Tibial nerve (tissue), 4 donors: ENCODE measurements around the gene TMEM201. TPM values are rescaled to one million over a fixed set of nuclear protein-coding genes. Genes with fewer than 3 reads are reported as not detected.
"Not testable (repeated sequence)": the region's sequence is repeated elsewhere in the genome, so short reads cannot be mapped to it uniquely, and the experiment has no call there.

Experiments used
- DNase-seq, 2 donors: peaks; one replicate each; pipeline ENCODE4 v3.0.0-alpha.2; 2019; ENCODE audit warnings: low spot score in 2 of 2
- H3K27ac ChIP-seq, 4 donors: fragments of 200-600 bp; sonication (generic) in 3 of 4; one replicate each; pipeline ENCODE4 v1.5.1; 2017 to 2019; ENCODE audit warnings: mild to moderate bottlenecking in 1 of 4
- H3K27me3 ChIP-seq, 2 donors: fragments of 200-600 bp; sonication (generic) in 1 of 2; one replicate each; pipeline versions ENCODE4 v1.5.1 to v1.6.0; 2017 to 2019
- H3K36me3 ChIP-seq, 3 donors: fragments of 200-600 bp; sonication (generic); one replicate each; pipeline ENCODE4 v1.5.1; 2018 to 2019
- H3K4me1 ChIP-seq, 4 donors: fragments of 200-600 bp; sonication (generic) in 3 of 4; one replicate each; pipeline ENCODE4 v1.5.1; 2017 to 2019
- H3K4me3 ChIP-seq, 4 donors: fragments of 200-600 bp; sonication (generic) in 3 of 4; one replicate each; pipeline ENCODE4 v1.5.1; 2017 to 2019; ENCODE audit warnings: mild to moderate bottlenecking in 1 of 4, moderate library complexity in 1 of 4
- H3K9me3 ChIP-seq, 4 donors: fragments of 200-600 bp; sonication (generic) in 3 of 4; one replicate each; pipeline ENCODE4 v1.5.1; 2017 to 2019
- CTCF ChIP-seq, 5 experiments: fragments of 200-600 bp in 3 of 5; fragments of 450-650 bp in 2 of 5; sonication (generic) in 3 of 5; IDR thresholded peaks; one replicate each; pipeline ENCODE4 v1.5.1; 2016 to 2019; ENCODE audit warnings: antibody characterized with exemption in 5 of 5, mild to moderate bottlenecking in 3 of 5, moderate library complexity in 2 of 5
- EP300 ChIP-seq, 2 donors: sonication (generic); formaldehyde crosslinking; IDR thresholded peaks; one replicate each; pipeline ENCODE4 v1.6.1; 2017; ENCODE audit warnings: antibody characterized with exemption in 2 of 2, mild to moderate bottlenecking in 1 of 2
- POLR2A ChIP-seq, 2 donors: fragments of 450-650 bp; IDR thresholded peaks; one replicate each; pipeline ENCODE4 v1.6.1; 2017; ENCODE audit warnings: antibody characterized with exemption in 2 of 2, mild to moderate bottlenecking in 2 of 2, moderate library complexity in 2 of 2
- WGBS, 2 donors: methylation state at CpG; one replicate each; pipeline ENCODE4 v1.1.5; 2018; 5-methylcytosine and 5-hydroxymethylcytosine counted together
- total RNA-seq, 4 donors: library from RNA; depleted of rRNA; stranded (reverse); fragments of >200 nt; gene quantifications; one replicate each; pipeline ENCODE4 v1.1.0, GENCODE V29; 2016

The TMEM201 gene
- total RNA-seq, 4 donors from 2014 or later, result 11.8 to 22.8 (median 16.3) TPM

- H3K4me3 ChIP-seq, result no peak overlapping the region
- peaks cover 0 to 17% (median 0%) of the 10 kb centered on the region in 4 donors for H3K4me1 ChIP-seq
- WGBS, 2 donors, result 15 to 22% methylated on average over 3 of the region's 3 CpGs
- H3K9me3 ChIP-seq, result peaks cover 0 to 4% (median 0%) of the 10 kb centered on the region in 4 donors
- DNase-seq, result no peak
- H3K27me3 ChIP-seq, result no peaks in the 10 kb centered on the region
- peaks cover 0 to 35% (median 0%) of the 10 kb centered on the region in 3 donors for H3K36me3 ChIP-seq
- TF ChIP-seq POLR2A (IDR thresholded peaks at IDR 0.05), result no peak
- TF ChIP-seq CTCF (IDR thresholded peaks at IDR 0.05), result no peak
- peak in 1 of 2 donors; percentile 50 for TF ChIP-seq EP300 (IDR thresholded peaks at IDR 0.05)
- H3K27ac ChIP-seq, result no peak overlapping the region
These were observed 27.3 kb upstream of the TMEM201 start for GRCh38 chr1:9561429-9561828.

GRCh38 chr1:9569267-9569666, 19.4 kb upstream of the TMEM201 start:
- H3K27me3 ChIP-seq, result no peaks in the 10 kb centered on the region
- whole genome bisulfite sequencing, 2 donors, result 70 to 86% methylated on average over 1 of the region's 1 CpG
- H3K4me1 ChIP-seq, result no peaks in the 10 kb centered on the region
- H3K27ac ChIP-seq, result no peak overlapping the region
- no peak overlapping the region for H3K4me3 ChIP-seq
- DNase-seq, result no peak
- peaks cover 0 to under 1% (median 0%) of the 10 kb centered on the region in 4 donors for H3K9me3 ChIP-seq
- H3K36me3 ChIP-seq, result peaks cover 0 to 32% (median 0%) of the 10 kb centered on the region in 3 donors
- no peak for TF ChIP-seq POLR2A (IDR thresholded peaks at IDR 0.05)

- not testable (repeated sequence) for H3K27ac ChIP-seq, H3K27me3 ChIP-seq, H3K4me3 ChIP-seq, H3K9me3 ChIP-seq, H3K4me1 ChIP-seq, DNase-seq
- H3K36me3 ChIP-seq, result peaks cover 0 to 31% (median 0%) of the 10 kb centered on the region in 3 donors
- 78 to 82% methylated on average over 16 of the region's 16 CpGs for WGBS, 2 donors
These were observed 17.7 kb upstream of the TMEM201 start for GRCh38 chr1:9570886-9571529.

GRCh38 chr1:9573723-9574122, 15.0 kb upstream of the TMEM201 start:
- WGBS, 2 donors, result 56 to 57% methylated on average over 2 of the region's 2 CpGs
- H3K36me3 ChIP-seq, result peaks cover 0 to 42% (median 0%) of the 10 kb centered on the region in 3 donors
- peak in 3 of 5 experiments; percentile 11 to 21 (median 13) for TF ChIP-seq CTCF (IDR thresholded peaks at IDR 0.05)
- TF ChIP-seq EP300 (IDR thresholded peaks at IDR 0.05), result no peak
- TF ChIP-seq POLR2A (IDR thresholded peaks at IDR 0.05), result no peak

GRCh38 chr1:9575486-9575885, 13.2 kb upstream of the TMEM201 start:
- WGBS, 2 donors, result 90 to 91% methylated on average over 6 of the region's 6 CpGs
- no peaks in the 10 kb centered on the region for H3K9me3 ChIP-seq
- no peak for TF ChIP-seq CTCF (IDR thresholded peaks at IDR 0.05)
- no peak for TF ChIP-seq EP300 (IDR thresholded peaks at IDR 0.05)
- no peak for TF ChIP-seq POLR2A (IDR thresholded peaks at IDR 0.05)
- H3K27me3 ChIP-seq, result no peaks in the 10 kb centered on the region
- H3K4me1 ChIP-seq, result no peaks in the 10 kb centered on the region
- H3K4me3 ChIP-seq, result no peak overlapping the region
- no peak overlapping the region for H3K27ac ChIP-seq
- H3K36me3 ChIP-seq, result peaks cover 0 to 59% (median 0%) of the 10 kb centered on the region in 3 donors
- DNase-seq, result no peak

More at GRCh38 chr1:9573723-9574122, 15.0 kb upstream of the TMEM201 start:
- no peak overlapping the region for H3K4me3 ChIP-seq
- no peaks in the 10 kb centered on the region for H3K4me1 ChIP-seq
- no peaks in the 10 kb centered on the region for H3K9me3 ChIP-seq
- no peak overlapping the region for H3K27ac ChIP-seq
- H3K27me3 ChIP-seq, result no peaks in the 10 kb centered on the region
- no peak for DNase-seq

- Histone ChIP-seq H3K27ac (no peak overlapping the region), H3K27me3 (no peaks in the 10 kb centered on the region), H3K4me3 (no peak overlapping the region), H3K4me1 (no peaks in the 10 kb centered on the region), H3K9me3 (no peaks in the 10 kb centered on the region), H3K36me3 (peaks cover 0 to 59% (median 0%) of the 10 kb centered on the region in 3 donors)
- 89 to 92% methylated on average over 6 of the region's 6 CpGs for WGBS, 2 donors
- DNase-seq, result no peak
- TF ChIP-seq EP300 (IDR thresholded peaks at IDR 0.05) (no peak), CTCF (IDR thresholded peaks at IDR 0.05) (no peak), POLR2A (IDR thresholded peaks at IDR 0.05) (no peak)
These were observed 11.8 kb upstream of the TMEM201 start for GRCh38 chr1:9576903-9577302.
